HL-60 (cell line): ENCODE measurements around the gene ZBTB44.

Experiments used
- DNase-seq, 2 experiments: peaks; one replicate each; pipeline ENCODE4 v3.0.0-alpha.2; 2010 to 2020; ENCODE audit warnings: low read depth in 1 of 2, low spot score in 1 of 2
- H3K27ac ChIP-seq: fragments of 250-450 bp; sonication (Bioruptor Pico); replicated peaks from 2 replicates; pipeline ENCODE4 v1.5.1; 2020; ENCODE audit warnings: mild to moderate bottlenecking, moderate library complexity
- H3K27me3 ChIP-seq: fragments of 250-450 bp; sonication (Bioruptor Pico); 2 replicates; pipeline ENCODE4 v1.5.1; 2021; ENCODE audit warnings: mild to moderate bottlenecking, moderate library complexity; ENCODE audit not compliant: insufficient read depth, poor library complexity, severe bottlenecking
- H3K4me3 ChIP-seq: replicated peaks from 2 replicates; pipeline ENCODE4 v1.5.1; 2011; ENCODE audit warnings: mild to moderate bottlenecking, control low read depth, low read length; ENCODE audit not compliant: insufficient read depth
- GABPA ChIP-seq: IDR thresholded peaks from 2 replicates; pipeline ENCODE4 v1.6.1; 2012; ENCODE audit warnings: low read depth
- POLR2AphosphoS5 ChIP-seq: IDR thresholded peaks from 2 replicates; pipeline ENCODE4 v1.6.1; 2012; ENCODE audit warnings: low read depth
- REST ChIP-seq: IDR thresholded peaks from 2 replicates; pipeline ENCODE4 v1.6.1; 2012; ENCODE audit warnings: low read depth; ENCODE audit not compliant: insufficient replicate concordance
- SPI1 ChIP-seq: IDR thresholded peaks from 2 replicates; pipeline ENCODE4 v1.6.1; 2012; ENCODE audit warnings: low read depth, mild to moderate bottlenecking, borderline replicate concordance
- TF ChIP-seq, protein P1 (sequence below): IDR thresholded peaks from one replicate; pipeline ENCODE4 v1.5.1; 2011; ENCODE audit warnings: low read length, control low read depth, inconsistent platforms; ENCODE audit not compliant: insufficient read depth

The ZBTB44 gene

GRCh38 chr11:130279989-130280388, 34.7 kb downstream of the ZBTB44 start:
- TF ChIP-seq SPI1 = no peak
- TF ChIP-seq, protein P1, sequence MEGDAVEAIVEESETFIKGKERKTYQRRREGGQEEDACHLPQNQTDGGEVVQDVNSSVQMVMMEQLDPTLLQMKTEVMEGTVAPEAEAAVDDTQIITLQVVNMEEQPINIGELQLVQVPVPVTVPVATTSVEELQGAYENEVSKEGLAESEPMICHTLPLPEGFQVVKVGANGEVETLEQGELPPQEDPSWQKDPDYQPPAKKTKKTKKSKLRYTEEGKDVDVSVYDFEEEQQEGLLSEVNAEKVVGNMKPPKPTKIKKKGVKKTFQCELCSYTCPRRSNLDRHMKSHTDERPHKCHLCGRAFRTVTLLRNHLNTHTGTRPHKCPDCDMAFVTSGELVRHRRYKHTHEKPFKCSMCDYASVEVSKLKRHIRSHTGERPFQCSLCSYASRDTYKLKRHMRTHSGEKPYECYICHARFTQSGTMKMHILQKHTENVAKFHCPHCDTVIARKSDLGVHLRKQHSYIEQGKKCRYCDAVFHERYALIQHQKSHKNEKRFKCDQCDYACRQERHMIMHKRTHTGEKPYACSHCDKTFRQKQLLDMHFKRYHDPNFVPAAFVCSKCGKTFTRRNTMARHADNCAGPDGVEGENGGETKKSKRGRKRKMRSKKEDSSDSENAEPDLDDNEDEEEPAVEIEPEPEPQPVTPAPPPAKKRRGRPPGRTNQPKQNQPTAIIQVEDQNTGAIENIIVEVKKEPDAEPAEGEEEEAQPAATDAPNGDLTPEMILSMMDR = no peak
- TF ChIP-seq POLR2AphosphoS5 = no peak
- no peak for TF ChIP-seq GABPA
- TF ChIP-seq REST = no peak
- no peak overlapping the region for H3K27ac ChIP-seq
- H3K4me3 ChIP-seq = no peak overlapping the region
- H3K27me3 ChIP-seq = no peaks in the 10 kb centered on the region
- no peak for DNase-seq

- Histone ChIP-seq H3K27ac (no peak overlapping the region), H3K27me3 (no peaks in the 10 kb centered on the region), H3K4me3 (no peak overlapping the region)
- no peak for TF ChIP-seq POLR2AphosphoS5
- no peak for TF ChIP-seq GABPA
- TF ChIP-seq, protein P1 = no peak
- TF ChIP-seq SPI1 = no peak
- no peak for TF ChIP-seq REST
- DNase-seq = no peak
Measured at GRCh38 chr11:130278745-130279144, 36.0 kb downstream of the ZBTB44 start.

DNA sequence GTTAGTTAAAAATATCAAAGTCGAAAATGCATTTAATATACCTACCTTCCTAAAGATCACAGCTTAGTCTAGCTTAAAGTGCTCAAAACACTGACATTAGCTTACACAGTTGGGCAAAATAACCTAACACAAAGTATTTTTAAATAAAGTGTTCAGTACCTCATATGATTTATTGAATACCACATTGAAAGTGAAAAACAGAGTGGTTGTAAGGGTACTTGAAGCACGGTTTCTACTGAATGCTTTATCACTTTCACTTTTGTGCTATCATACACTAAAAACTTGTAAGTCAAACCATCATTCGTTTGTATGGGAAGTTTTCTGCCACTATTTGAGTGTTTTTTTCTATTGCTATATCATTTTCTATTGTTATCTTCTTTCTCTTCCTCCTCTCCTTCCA, 36.6 kb downstream of the ZBTB44 start:
- no peak for DNase-seq
- no peak overlapping the region for H3K4me3 ChIP-seq

More for the DNA sequence above, 36.6 kb downstream of the ZBTB44 start:
- Histone ChIP-seq H3K27ac (no peak overlapping the region), H3K27me3 (no peaks in the 10 kb centered on the region)
- TF ChIP-seq REST = no peak
- no peak for TF ChIP-seq SPI1
- TF ChIP-seq GABPA = no peak
- TF ChIP-seq, protein P1 = no peak
- TF ChIP-seq POLR2AphosphoS5 = no peak
